HCT116 (cell line): ENCODE results near the gene SAMD4B. TPM values are rescaled to one million over a fixed set of nuclear protein-coding genes. Genes with fewer than 3 reads are reported as not detected.

ENCODE experiments used
- ATAC-seq: fragments of 200-7000 bp; cut with Tn5 transposase; 2 replicates; pipeline ENCODE4 v1.9.1; 2020; ENCODE audit warnings: mild to moderate bottlenecking, moderate library complexity
- BruUV-seq: library from RNA; stranded (reverse); fragments of 400-500 nt; replicated peaks from 2 replicates; lab custom pipeline; 2021; lab: Mats Ljungman, UMichigan
- CTCF ChIA-PET: fragments of 300-600 bp; sonication (Branson Sonifier 250); formaldehyde crosslinking; loops from one replicate; lab custom pipeline; 2021; ENCODE audit warnings: antibody characterized with exemption; lab: Charles Lee
- POLR2A ChIA-PET: fragments of 300-600, 350-600 bp; sonication (Branson Sonifier 250); formaldehyde crosslinking; loops from one replicate; lab custom pipeline; 2021; ENCODE audit warnings: antibody characterized with exemption; lab: Charles Lee
- RAD21 ChIA-PET, 2 experiments: fragments of 300-600 bp; sonication (Branson Sonifier 250); formaldehyde crosslinking; loops; one replicate each; lab custom pipeline; 2023; ENCODE audit warnings: low total read pairs in 2 of 2; ENCODE audit not compliant: uncharacterized antibody in 2 of 2, unreplicated experiment in 2 of 2, low non-redundant PET in 1 of 2; lab: Charles Lee
- DNase-seq: peaks from one replicate; pipeline ENCODE4 v3.0.0-alpha.2; 2010; ENCODE audit warnings: low read depth, low spot score
- H2AFZ ChIP-seq: fragments of 200-600 bp; shearing (Covaris generic), sonication (generic); 2 replicates; pipeline ENCODE4 v1.6.1; 2017; ENCODE audit warnings: low read depth, mixed run types, mixed read lengths, antibody characterized with exemption, low read length; ENCODE audit not compliant: poor library complexity, severe bottlenecking
- H3K27ac ChIP-seq: 2 replicates; pipeline ENCODE4 v1.5.1; 2012; ENCODE audit warnings: low read depth, low read length
- H3K27me3 ChIP-seq: fragments of 200-600 bp; sonication (generic); 2 replicates; pipeline ENCODE4 v1.6.1; 2016; ENCODE audit warnings: mixed run types, low read length, mixed read lengths; ENCODE audit not compliant: insufficient read depth
- H3K36me3 ChIP-seq, 2 experiments: fragments of 200-500 bp in 1 of 2; fragments of 200-600 bp in 1 of 2; sonication (Bioruptor generic) in 1 of 2; sonication (generic) in 1 of 2; 2 replicates each; pipeline versions ENCODE4 v1.5.1 to v1.6.1; 2014 to 2016; ENCODE audit warnings: low read length in 2 of 2, inconsistent platforms in 1 of 2, mixed read lengths in 1 of 2, mixed run types in 1 of 2; ENCODE audit not compliant: insufficient read depth in 2 of 2, control insufficient read depth in 1 of 2
- H3K4me1 ChIP-seq, 2 experiments: fragments of 200-600 bp in 1 of 2; sonication (generic) in 1 of 2; 2 replicates each; pipeline versions ENCODE4 v1.5.1 to v1.6.1; 2012 to 2017; ENCODE audit warnings: low read length in 2 of 2, inconsistent platforms in 1 of 2, mild to moderate bottlenecking in 1 of 2, mixed read lengths in 1 of 2, mixed run types in 1 of 2, moderate library complexity in 1 of 2; ENCODE audit not compliant: insufficient read depth in 2 of 2, control insufficient read depth in 1 of 2
- H3K4me2 ChIP-seq: fragments of 200-600 bp; sonication (generic); 2 replicates; pipeline ENCODE4 v1.6.1; 2017; ENCODE audit warnings: mixed run types, low read length, mixed read lengths
- H3K4me3 ChIP-seq, 2 experiments: fragments of 200-600 bp in 1 of 2; sonication (generic) in 1 of 2; replicated peaks in 1 of 2; 2 replicates each; pipeline ENCODE4 v1.5.1; 2011 to 2016; ENCODE audit warnings: low read length in 2 of 2, control low read depth in 1 of 2, low read depth in 1 of 2, mild to moderate bottlenecking in 1 of 2, mixed read lengths in 1 of 2, mixed run types in 1 of 2
- H3K79me2 ChIP-seq: fragments of 200-600 bp; sonication (generic); 2 replicates; pipeline ENCODE4 v1.6.1; 2017; ENCODE audit warnings: mild to moderate bottlenecking, mixed run types, low read length, moderate library complexity, mixed read lengths; ENCODE audit not compliant: insufficient read depth
- H3K9ac ChIP-seq: fragments of 200-600 bp; sonication (generic); 2 replicates; pipeline ENCODE4 v1.6.1; 2016; ENCODE audit warnings: low read length, mixed read lengths
- H3K9me2 ChIP-seq: fragments of 200-600 bp; sonication (generic), shearing (Covaris generic); 2 replicates; pipeline ENCODE4 v1.6.1; 2017; ENCODE audit warnings: mixed run types, mild to moderate bottlenecking, moderate library complexity; ENCODE audit not compliant: insufficient read depth
- H3K9me3 ChIP-seq, 2 experiments: fragments of 200-500 bp in 1 of 2; fragments of 200-600 bp in 1 of 2; sonication (Bioruptor generic) in 1 of 2; sonication (generic) in 1 of 2; 2 replicates each; pipeline ENCODE4 v1.6.1; 2014 to 2017; ENCODE audit warnings: low read length in 2 of 2, mixed read lengths in 2 of 2, inconsistent platforms in 1 of 2, low read depth in 1 of 2, mild to moderate bottlenecking in 1 of 2, mixed run types in 1 of 2, moderate library complexity in 1 of 2; ENCODE audit not compliant: control insufficient read depth in 1 of 2, insufficient read depth in 1 of 2
- H4K20me1 ChIP-seq: fragments of 200-600 bp; sonication (generic), shearing (Covaris generic); 2 replicates; pipeline ENCODE4 v1.6.1; 2017; ENCODE audit warnings: mixed run types, mild to moderate bottlenecking, moderate library complexity; ENCODE audit not compliant: insufficient read depth
- CBX3 ChIP-seq: IDR thresholded peaks from 2 replicates; pipeline ENCODE4 v1.6.1; 2012; ENCODE audit warnings: low read depth
- CEBPB ChIP-seq: IDR thresholded peaks from 2 replicates; pipeline ENCODE4 v1.6.1; 2012; ENCODE audit warnings: low read depth
- EGR1 ChIP-seq: IDR thresholded peaks from 2 replicates; pipeline ENCODE4 v1.6.1; 2012; ENCODE audit warnings: low read depth
- ELF1 ChIP-seq: IDR thresholded peaks from 2 replicates; pipeline ENCODE4 v1.6.1; 2012; ENCODE audit warnings: low read depth, borderline replicate concordance
- EZH2 ChIP-seq: fragments of 200-600 bp; sonication (generic); IDR thresholded peaks from 2 replicates; pipeline ENCODE4 v1.6.1; 2017; ENCODE audit warnings: antibody characterized with exemption, mixed run types
- EZH2phosphoT487 ChIP-seq: fragments of 200-600 bp; IDR thresholded peaks from 2 replicates; pipeline ENCODE4 v1.6.1; 2018; ENCODE audit warnings: antibody characterized with exemption, borderline replicate concordance
- SP1 ChIP-seq: IDR thresholded peaks from 2 replicates; pipeline ENCODE4 v1.6.1; 2012; ENCODE audit warnings: low read depth
- YY1 ChIP-seq: IDR thresholded peaks from 2 replicates; pipeline ENCODE4 v1.6.1; 2011; ENCODE audit warnings: low read length, low read depth, moderate library complexity, mild to moderate bottlenecking; ENCODE audit not compliant: insufficient replicate concordance; ENCODE audit errors: extremely low read depth
- ZNF274 ChIP-seq: fragments of 200-500 bp; sonication (Bioruptor generic); IDR thresholded peaks from 2 replicates; pipeline ENCODE4 v1.6.1; 2014; ENCODE audit warnings: mild to moderate bottlenecking, low read depth, low read length, inconsistent platforms
- intact Hi-C: fragments of 100-400 bp; cut with micrococcal nuclease; formaldehyde crosslinking; loops from 2 replicates; pipeline ENCODE4 v1.10.0; 2022
- total RNA-seq: library from RNA; stranded (reverse); gene quantifications from one replicate; pipeline ENCODE4 v1.2.1, GENCODE V29; 2021; ENCODE audit not compliant: unreplicated experiment
- TF ChIP-seq, protein P1 (sequence below): IDR thresholded peaks from 2 replicates; pipeline ENCODE4 v1.6.1; 2012; ENCODE audit warnings: low read depth

Gene SAMD4B
- total RNA-seq, 1 experiment from 2014 or later, result 127 TPM

DNA sequence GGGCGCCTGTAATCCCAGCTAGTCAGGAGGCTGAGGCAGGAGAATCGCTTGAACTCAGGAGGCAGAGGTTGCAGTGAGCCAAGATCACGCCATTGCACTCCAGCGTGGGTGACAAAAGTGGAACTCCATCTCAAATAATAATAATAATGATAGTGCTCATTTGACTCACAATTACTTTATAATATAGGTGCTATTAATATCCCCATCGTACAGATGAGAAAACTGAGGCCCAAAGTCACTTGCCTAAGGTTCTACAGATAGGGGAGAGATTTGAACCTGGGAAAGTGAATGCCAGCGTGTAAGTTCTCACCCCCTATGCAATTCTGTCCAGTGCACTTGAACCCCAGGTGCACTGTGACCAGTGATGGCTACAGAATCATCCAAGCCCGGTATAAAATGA lies 12.3 kb upstream of the SAMD4B start:
- no peaks in the 10 kb centered on the region for H3K9me2 ChIP-seq
- intact Hi-C loops, result loop anchor here (5.0 kb wide), 1 partner anchor 368 kb away; no protein-coding TSS in a partner anchor
- no TSS peak for BruUV-seq
- no peak overlapping the region for H3K4me2 ChIP-seq
- ChIA-PET POLR2A (no interaction called here), RAD21 (no interaction called here), CTCF (interaction anchor here (2.5 kb wide), 1 partner anchor 12 kb away, joined by 11 read pairs; the partner anchor contains the start of gene SAMD4B)
- no peaks in the 10 kb centered on the region for H4K20me1 ChIP-seq
- H3K36me3 ChIP-seq, result no peaks in the 10 kb centered on the region
- H2AFZ ChIP-seq, result no peak overlapping the region
- TF ChIP-seq ELF1, result no peak
- TF ChIP-seq CEBPB, result no peak
- no peak for TF ChIP-seq EZH2phosphoT487
- TF ChIP-seq, protein P1, sequence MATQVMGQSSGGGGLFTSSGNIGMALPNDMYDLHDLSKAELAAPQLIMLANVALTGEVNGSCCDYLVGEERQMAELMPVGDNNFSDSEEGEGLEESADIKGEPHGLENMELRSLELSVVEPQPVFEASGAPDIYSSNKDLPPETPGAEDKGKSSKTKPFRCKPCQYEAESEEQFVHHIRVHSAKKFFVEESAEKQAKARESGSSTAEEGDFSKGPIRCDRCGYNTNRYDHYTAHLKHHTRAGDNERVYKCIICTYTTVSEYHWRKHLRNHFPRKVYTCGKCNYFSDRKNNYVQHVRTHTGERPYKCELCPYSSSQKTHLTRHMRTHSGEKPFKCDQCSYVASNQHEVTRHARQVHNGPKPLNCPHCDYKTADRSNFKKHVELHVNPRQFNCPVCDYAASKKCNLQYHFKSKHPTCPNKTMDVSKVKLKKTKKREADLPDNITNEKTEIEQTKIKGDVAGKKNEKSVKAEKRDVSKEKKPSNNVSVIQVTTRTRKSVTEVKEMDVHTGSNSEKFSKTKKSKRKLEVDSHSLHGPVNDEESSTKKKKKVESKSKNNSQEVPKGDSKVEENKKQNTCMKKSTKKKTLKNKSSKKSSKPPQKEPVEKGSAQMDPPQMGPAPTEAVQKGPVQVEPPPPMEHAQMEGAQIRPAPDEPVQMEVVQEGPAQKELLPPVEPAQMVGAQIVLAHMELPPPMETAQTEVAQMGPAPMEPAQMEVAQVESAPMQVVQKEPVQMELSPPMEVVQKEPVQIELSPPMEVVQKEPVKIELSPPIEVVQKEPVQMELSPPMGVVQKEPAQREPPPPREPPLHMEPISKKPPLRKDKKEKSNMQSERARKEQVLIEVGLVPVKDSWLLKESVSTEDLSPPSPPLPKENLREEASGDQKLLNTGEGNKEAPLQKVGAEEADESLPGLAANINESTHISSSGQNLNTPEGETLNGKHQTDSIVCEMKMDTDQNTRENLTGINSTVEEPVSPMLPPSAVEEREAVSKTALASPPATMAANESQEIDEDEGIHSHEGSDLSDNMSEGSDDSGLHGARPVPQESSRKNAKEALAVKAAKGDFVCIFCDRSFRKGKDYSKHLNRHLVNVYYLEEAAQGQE, result no peak
- no peak overlapping the region for H3K27ac ChIP-seq
- no peak for ATAC-seq
- no peak for DNase-seq
- no peak overlapping the region for H3K4me3 ChIP-seq
- no peaks in the 10 kb centered on the region for H3K27me3 ChIP-seq
- no peaks in the 10 kb centered on the region for H3K9me3 ChIP-seq
- peaks cover 0 to 11% of the 10 kb centered on the region in 2 experiments; a peak in 1 of 4 replicates for H3K4me1 ChIP-seq
- no peak overlapping the region for H3K9ac ChIP-seq
- H3K79me2 ChIP-seq, result no peaks in the 10 kb centered on the region

DNA sequence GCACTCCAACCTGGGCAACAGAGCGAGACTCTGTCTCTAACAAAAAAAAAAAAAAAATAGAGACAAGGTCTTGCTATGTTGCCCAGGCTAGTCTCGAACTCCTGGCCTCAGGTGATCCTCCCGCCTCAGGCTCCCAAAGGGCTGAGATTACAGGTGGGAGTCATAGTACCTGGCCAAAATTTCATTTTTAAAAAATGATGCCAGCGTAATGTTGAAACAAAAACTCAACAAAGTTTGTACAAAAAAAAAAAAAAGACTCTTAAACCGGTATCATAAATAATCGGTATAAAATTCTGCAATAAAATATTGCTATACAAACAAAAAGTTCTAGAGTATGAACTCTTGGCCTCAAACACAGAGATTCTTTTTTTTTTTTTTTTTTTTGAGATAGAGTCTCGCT lies 9.9 kb upstream of the SAMD4B start:
- H3K9me2 ChIP-seq, result no peaks in the 10 kb centered on the region
- no peak overlapping the region for H2AFZ ChIP-seq
- BruUV-seq, result no TSS peak
- no peak overlapping the region for H3K4me3 ChIP-seq
- RAD21 ChIA-PET, result no interaction called here
- no peak overlapping the region for H3K4me2 ChIP-seq
- H3K79me2 ChIP-seq, result no peaks in the 10 kb centered on the region
- no peak overlapping the region for H3K9ac ChIP-seq
- CTCF ChIA-PET, result interaction anchor here (2.5 kb wide), 1 partner anchor 10 kb away, joined by 11 read pairs; the partner anchor contains the start of gene SAMD4B
- POLR2A ChIA-PET, result interaction anchor here (0.6 kb wide), 1 partner anchor 994 kb away, joined by 3 read pairs; no protein-coding TSS in a partner anchor
- H3K27me3 ChIP-seq, result no peaks in the 10 kb centered on the region
- intact Hi-C loops, result no loop called here
- H3K36me3 ChIP-seq, result no peaks in the 10 kb centered on the region
- H3K9me3 ChIP-seq, result no peaks in the 10 kb centered on the region
- DNase-seq (no peak), ATAC-seq (no peak)
- TF ChIP-seq ZNF274 (no peak), CBX3 (no peak), CEBPB (no peak), EZH2 (no peak), EZH2phosphoT487 (no peak), SP1 (no peak), EGR1 (no peak), YY1 (no peak)
- TF ChIP-seq, protein P1, result no peak
- peaks cover 0 to 6% of the 10 kb centered on the region in 2 experiments; a peak in 1 of 4 replicates for H3K4me1 ChIP-seq
- H3K27ac ChIP-seq, result no peak overlapping the region
- H4K20me1 ChIP-seq, result no peaks in the 10 kb centered on the region
